ENCODE measurements around the gene DISC1.

The DISC1 gene

DNA sequence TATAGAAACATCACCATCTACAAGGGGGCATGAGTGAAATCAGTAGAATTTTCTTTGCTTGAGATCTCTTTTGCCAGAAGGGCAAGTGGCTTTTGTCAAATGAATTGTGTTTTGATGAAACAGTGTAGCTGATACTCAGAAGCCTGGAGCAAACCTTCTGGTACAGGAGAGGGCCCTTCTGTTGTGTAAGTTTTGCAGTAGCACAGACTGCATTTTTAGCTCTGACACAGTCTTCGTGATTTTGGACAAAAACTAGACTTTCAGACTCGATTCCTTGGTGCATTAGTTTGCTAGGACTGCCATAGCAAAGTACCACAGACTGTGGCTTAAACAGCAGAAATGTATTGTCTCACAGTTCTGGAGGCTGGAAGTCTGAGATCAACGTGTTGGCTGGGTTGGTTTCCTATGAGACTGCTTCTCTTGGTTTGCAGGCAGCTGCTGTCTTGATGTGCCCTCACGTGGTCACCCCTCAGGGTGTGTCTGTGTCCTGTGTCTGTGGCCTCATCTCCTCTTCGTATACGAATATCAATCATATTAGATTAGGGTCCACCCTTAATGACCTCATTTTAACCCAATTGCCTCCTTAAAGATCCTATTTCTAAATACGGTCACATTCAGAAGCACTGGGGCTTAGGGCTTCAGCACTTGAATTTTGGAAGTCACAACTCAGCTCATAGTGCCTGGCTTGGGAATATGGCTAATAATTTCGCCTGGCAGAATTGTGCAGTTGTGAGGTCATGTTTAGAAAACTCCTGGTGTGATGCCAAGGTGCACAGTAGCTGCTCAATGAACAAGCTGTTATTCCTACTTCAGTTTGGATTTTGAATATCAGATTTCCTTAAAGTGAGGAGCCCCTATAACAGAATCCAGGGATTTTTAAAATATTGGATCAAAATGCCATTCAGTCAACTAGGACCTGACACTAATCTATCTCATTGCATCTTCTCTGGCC lies 21.2 kb upstream of the DISC1 start:
- Histone ChIP-seq H3K36me3 (ENCODE audit: control insufficient read depth in 2 of 2, insufficient read depth in 2 of 2, low read length in 2 of 2) (no peaks in the 10 kb centered on the region), H3K4me1 (ENCODE audit: control insufficient read depth, insufficient read depth, low read length) (peaks cover 7% of the 10 kb centered on the region), H3K27me3 (ENCODE audit: control insufficient read depth in 1 of 2, insufficient read depth in 2 of 2, low read length in 2 of 2) (no peaks in the 10 kb centered on the region), H3K9me3 (ENCODE audit: control insufficient read depth in 2 of 2, low read length in 2 of 2) (no peaks in the 10 kb centered on the region), H3K27ac (ENCODE audit: low read length) (no peak overlapping the region), H3K9ac (ENCODE audit: low read length in 2 of 2) (no peak overlapping the region), H3K4me3 (ENCODE audit: low read length in 2 of 2) (no peak overlapping the region)

DNA sequence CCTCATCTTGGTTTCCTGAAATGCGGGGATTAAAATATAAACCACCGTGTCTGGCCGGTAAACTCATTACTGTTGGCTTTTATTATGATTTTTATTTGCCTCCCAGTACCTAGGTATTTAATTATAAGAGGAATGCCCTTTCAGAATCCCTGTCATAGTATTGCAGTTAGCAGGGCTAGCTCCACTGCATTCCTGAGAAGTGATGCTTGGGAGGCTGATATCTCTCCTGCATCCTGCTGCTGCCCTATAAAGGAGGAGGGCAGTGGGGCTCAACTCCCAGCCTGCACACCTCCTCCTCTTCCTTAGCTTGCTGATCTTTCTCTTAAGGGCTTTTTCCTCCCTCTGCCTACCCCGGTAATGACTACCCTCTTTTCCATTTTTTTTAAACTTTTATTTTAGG lies 19.9 kb upstream of the DISC1 start:
- Histone ChIP-seq H3K27me3 (ENCODE audit: control insufficient read depth in 1 of 2, insufficient read depth in 2 of 2, low read length in 2 of 2) (no peaks in the 10 kb centered on the region), H3K27ac (ENCODE audit: low read length) (no peak overlapping the region), H3K4me3 (ENCODE audit: low read length in 2 of 2) (no peak overlapping the region), H3K4me1 (ENCODE audit: control insufficient read depth, insufficient read depth, low read length) (peaks cover 4% of the 10 kb centered on the region), H3K36me3 (ENCODE audit: control insufficient read depth in 2 of 2, insufficient read depth in 2 of 2, low read length in 2 of 2) (no peaks in the 10 kb centered on the region), H3K9ac (ENCODE audit: low read length in 2 of 2) (no peak overlapping the region), H3K9me3 (ENCODE audit: control insufficient read depth in 2 of 2, low read length in 2 of 2) (no peaks in the 10 kb centered on the region)

DNA sequence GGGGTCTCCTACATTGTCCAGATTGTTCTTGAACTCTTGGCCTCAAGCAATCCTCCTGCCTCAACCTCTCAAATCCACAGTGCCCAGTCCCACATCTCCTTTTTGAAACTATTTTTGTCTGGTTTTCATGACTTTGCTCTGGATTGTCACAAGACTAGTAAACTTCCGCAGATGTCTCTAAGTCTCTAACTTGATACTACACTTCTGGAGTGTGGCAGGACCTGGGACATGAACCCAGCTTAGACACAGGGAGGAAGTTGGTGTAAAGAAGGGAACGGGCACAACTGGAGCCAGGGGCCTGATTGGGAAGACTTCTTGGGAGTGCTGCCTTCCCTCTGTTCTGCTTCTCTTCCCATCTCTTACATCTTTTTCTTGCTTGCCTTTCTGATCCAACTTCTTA lies 16.2 kb upstream of the DISC1 start:
- H3K36me3 ChIP-seq (ENCODE audit: control insufficient read depth in 2 of 2, insufficient read depth in 2 of 2, low read length in 2 of 2): no peaks in the 10 kb centered on the region
- no peak overlapping the region for H3K4me3 ChIP-seq (ENCODE audit: low read length in 2 of 2)
- no peaks in the 10 kb centered on the region for H3K9me3 ChIP-seq (ENCODE audit: control insufficient read depth in 2 of 2, low read length in 2 of 2)
- no peaks in the 10 kb centered on the region for H3K4me1 ChIP-seq (ENCODE audit: control insufficient read depth, insufficient read depth, low read length)
- H3K27ac ChIP-seq (ENCODE audit: low read length): no peak overlapping the region
- H3K27me3 ChIP-seq (ENCODE audit: control insufficient read depth in 1 of 2, insufficient read depth in 2 of 2, low read length in 2 of 2): no peaks in the 10 kb centered on the region
- no peak overlapping the region for H3K9ac ChIP-seq (ENCODE audit: low read length in 2 of 2)

DNA sequence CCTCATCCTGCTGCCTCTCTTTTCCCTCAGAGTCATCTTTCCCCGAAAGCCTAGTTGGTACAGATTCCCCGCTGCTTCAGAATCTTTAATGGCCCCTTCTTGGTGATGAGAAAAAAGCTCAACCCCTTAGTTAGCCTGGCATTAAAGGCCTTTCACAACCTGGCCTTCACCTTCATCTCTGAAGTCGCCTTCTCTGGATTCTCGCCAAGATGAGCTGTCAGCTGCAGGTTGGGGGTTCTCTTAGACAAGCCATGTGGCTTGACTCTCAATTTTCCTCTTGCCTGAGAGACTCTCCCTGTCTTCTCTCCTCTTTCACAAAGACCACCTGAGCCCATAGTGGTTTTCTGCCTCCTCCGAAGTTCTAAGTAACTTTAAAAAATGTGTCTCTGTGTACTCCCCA lies 15.5 kb upstream of the DISC1 start:
- H3K9ac ChIP-seq (ENCODE audit: low read length in 2 of 2): no peak overlapping the region
- H3K4me3 ChIP-seq (ENCODE audit: low read length in 2 of 2): no peak overlapping the region
- H3K4me1 ChIP-seq (ENCODE audit: control insufficient read depth, insufficient read depth, low read length): no peaks in the 10 kb centered on the region
- H3K36me3 ChIP-seq (ENCODE audit: control insufficient read depth in 2 of 2, insufficient read depth in 2 of 2, low read length in 2 of 2): no peaks in the 10 kb centered on the region
- H3K9me3 ChIP-seq (ENCODE audit: control insufficient read depth in 2 of 2, low read length in 2 of 2): no peaks in the 10 kb centered on the region
- no peaks in the 10 kb centered on the region for H3K27me3 ChIP-seq (ENCODE audit: control insufficient read depth in 1 of 2, insufficient read depth in 2 of 2, low read length in 2 of 2)
- no peak overlapping the region for H3K27ac ChIP-seq (ENCODE audit: low read length)

DNA sequence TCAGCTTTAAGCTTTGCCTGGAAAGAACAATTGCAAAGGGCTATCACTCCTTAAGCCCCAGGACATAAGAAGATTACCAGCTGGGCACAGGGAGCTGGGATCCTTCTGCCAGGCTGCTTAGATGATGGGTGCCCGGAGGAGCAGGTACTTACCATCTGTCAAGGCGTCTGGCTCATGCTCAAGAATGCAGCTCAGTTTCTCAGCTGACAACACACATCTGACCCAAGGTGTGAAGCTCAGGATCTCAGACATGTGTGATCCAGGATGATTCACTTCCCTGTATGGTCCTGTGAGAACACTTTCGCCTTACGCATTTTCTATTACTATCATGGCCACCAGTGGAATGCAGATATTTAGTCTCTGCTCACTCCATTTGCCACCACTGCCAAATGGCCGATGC lies 14.7 kb upstream of the DISC1 start:
- H3K9me3 ChIP-seq (ENCODE audit: control insufficient read depth in 2 of 2, low read length in 2 of 2): no peaks in the 10 kb centered on the region
- H3K9ac ChIP-seq (ENCODE audit: low read length in 2 of 2): no peak overlapping the region
- H3K27me3 ChIP-seq (ENCODE audit: control insufficient read depth in 1 of 2, insufficient read depth in 2 of 2, low read length in 2 of 2): no peaks in the 10 kb centered on the region
- no peaks in the 10 kb centered on the region for H3K36me3 ChIP-seq (ENCODE audit: control insufficient read depth in 2 of 2, insufficient read depth in 2 of 2, low read length in 2 of 2)
- no peak overlapping the region for H3K4me3 ChIP-seq (ENCODE audit: low read length in 2 of 2)
- H3K4me1 ChIP-seq (ENCODE audit: control insufficient read depth, insufficient read depth, low read length): no peaks in the 10 kb centered on the region
- H3K27ac ChIP-seq (ENCODE audit: low read length): no peak overlapping the region

DNA sequence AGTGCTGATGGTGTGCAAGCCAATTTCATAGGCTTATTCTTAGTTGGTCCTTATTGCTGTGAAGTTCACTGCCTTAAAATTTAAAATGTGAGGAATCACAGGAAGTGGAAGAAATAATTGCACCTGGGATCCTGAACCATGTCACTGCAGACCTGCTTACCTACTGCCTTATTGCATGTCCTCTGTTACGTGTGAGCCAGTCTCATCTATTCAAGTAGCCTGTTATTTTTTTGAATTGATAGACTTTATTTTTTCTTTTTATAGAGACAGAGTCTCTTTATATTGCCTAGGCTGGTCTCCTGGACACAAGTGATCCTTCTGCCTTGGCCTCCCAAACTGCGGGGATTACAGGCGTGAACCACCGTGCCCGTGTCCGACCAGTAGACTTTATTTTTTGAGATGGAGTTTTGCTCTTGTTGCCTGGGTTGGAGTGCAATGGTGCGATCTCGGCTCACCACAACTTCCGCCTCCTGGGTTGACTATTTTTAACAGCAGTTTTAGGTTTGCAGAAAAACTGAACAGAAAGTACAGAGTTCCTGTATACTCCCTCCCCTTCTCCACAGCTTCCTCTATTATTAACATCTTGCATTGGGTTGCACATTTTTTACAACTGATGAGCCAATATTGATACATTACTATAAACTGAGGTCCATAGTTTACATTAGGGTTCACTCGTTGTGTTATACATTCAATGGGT lies 14.0 kb upstream of the DISC1 start:
- no peak overlapping the region for H3K9ac ChIP-seq (ENCODE audit: low read length in 2 of 2)
- no peak overlapping the region for H3K4me3 ChIP-seq (ENCODE audit: low read length in 2 of 2)
- no peak overlapping the region for H3K27ac ChIP-seq (ENCODE audit: low read length)
- no peaks in the 10 kb centered on the region for H3K36me3 ChIP-seq (ENCODE audit: control insufficient read depth in 2 of 2, insufficient read depth in 2 of 2, low read length in 2 of 2)
- H3K4me1 ChIP-seq (ENCODE audit: control insufficient read depth, insufficient read depth, low read length): no peaks in the 10 kb centered on the region
- H3K27me3 ChIP-seq (ENCODE audit: control insufficient read depth in 1 of 2, insufficient read depth in 2 of 2, low read length in 2 of 2): no peaks in the 10 kb centered on the region
- no peaks in the 10 kb centered on the region for H3K9me3 ChIP-seq (ENCODE audit: control insufficient read depth in 2 of 2, low read length in 2 of 2)

DNA sequence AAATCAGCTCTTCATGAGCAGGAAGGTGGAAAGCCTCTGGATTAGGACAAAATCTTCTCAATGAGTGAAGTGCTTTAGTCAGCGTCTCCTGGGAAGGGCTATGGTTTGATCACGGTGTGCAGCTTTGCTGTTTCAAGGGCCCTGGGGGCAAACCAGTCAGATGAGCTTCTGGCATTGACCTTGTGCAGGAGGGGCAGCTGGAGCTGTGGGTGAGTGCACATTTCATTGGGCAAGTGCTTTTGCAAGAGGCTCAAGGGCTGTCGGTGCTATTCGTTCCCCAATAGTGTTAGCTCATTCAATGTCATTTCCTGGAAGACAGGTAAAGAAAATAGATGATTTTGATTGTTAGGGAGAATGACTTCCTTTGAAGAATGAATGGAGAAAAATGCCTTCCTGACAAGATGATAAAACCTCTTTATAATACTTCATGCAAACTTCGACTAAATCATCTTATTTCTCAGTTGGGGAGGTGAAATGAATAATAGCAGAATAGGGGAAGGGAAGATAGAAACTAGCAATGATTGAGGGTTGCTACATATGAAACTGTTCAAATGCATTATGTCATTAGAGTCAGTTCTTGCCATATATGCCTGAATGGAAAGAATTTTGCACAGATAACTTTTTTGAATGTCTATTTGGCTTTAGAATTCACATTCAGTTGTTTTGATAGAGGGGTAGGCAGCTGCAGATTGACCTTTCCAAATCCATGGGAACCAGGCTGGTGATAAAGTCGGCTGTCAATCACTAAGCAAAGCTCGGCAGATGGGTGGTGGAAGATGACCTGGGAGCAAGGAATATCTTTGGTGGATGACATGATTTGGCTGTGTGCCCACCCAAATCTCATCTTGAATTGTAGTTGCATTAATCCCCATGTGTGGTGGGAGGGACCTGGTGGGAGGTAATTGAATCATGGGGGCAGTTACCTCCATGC lies 12.9 kb upstream of the DISC1 start:
- Histone ChIP-seq H3K36me3 (ENCODE audit: control insufficient read depth in 2 of 2, insufficient read depth in 2 of 2, low read length in 2 of 2) (no peaks in the 10 kb centered on the region), H3K9me3 (ENCODE audit: control insufficient read depth in 2 of 2, low read length in 2 of 2) (no peaks in the 10 kb centered on the region), H3K27me3 (ENCODE audit: control insufficient read depth in 1 of 2, insufficient read depth in 2 of 2, low read length in 2 of 2) (no peaks in the 10 kb centered on the region), H3K9ac (ENCODE audit: low read length in 2 of 2) (no peak overlapping the region), H3K27ac (ENCODE audit: low read length) (no peak overlapping the region), H3K4me3 (ENCODE audit: low read length in 2 of 2) (no peak overlapping the region), H3K4me1 (ENCODE audit: control insufficient read depth, insufficient read depth, low read length) (no peaks in the 10 kb centered on the region)

DNA sequence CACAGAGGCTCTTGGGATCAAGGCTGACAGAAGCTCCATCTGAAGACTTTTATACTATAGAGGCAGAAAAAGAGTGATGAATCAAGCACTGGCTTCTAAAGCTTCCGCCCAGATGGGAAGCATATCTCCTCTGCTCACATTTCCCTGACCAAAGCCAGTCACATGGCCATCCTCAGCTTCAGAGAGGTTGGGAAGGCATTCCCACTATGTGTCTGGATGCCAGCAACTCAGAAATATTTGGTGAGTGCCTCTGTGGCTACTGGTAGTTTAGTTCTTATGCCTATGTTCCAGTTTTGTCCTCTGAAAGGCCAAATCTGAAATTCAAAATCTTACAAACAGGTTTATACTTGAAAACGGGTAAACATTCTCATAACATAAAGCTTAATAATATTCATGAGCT lies 9.9 kb upstream of the DISC1 start:
- no peaks in the 10 kb centered on the region for H3K27me3 ChIP-seq (ENCODE audit: control insufficient read depth in 1 of 2, insufficient read depth in 2 of 2, low read length in 2 of 2)
- H3K9ac ChIP-seq (ENCODE audit: low read length in 2 of 2): no peak overlapping the region
- no peaks in the 10 kb centered on the region for H3K9me3 ChIP-seq (ENCODE audit: control insufficient read depth in 2 of 2, low read length in 2 of 2)
- H3K4me1 ChIP-seq (ENCODE audit: control insufficient read depth, insufficient read depth, low read length): no peaks in the 10 kb centered on the region
- no peak overlapping the region for H3K4me3 ChIP-seq (ENCODE audit: low read length in 2 of 2)
- no peak overlapping the region for H3K27ac ChIP-seq (ENCODE audit: low read length)
- no peaks in the 10 kb centered on the region for H3K36me3 ChIP-seq (ENCODE audit: control insufficient read depth in 2 of 2, insufficient read depth in 2 of 2, low read length in 2 of 2)

DNA sequence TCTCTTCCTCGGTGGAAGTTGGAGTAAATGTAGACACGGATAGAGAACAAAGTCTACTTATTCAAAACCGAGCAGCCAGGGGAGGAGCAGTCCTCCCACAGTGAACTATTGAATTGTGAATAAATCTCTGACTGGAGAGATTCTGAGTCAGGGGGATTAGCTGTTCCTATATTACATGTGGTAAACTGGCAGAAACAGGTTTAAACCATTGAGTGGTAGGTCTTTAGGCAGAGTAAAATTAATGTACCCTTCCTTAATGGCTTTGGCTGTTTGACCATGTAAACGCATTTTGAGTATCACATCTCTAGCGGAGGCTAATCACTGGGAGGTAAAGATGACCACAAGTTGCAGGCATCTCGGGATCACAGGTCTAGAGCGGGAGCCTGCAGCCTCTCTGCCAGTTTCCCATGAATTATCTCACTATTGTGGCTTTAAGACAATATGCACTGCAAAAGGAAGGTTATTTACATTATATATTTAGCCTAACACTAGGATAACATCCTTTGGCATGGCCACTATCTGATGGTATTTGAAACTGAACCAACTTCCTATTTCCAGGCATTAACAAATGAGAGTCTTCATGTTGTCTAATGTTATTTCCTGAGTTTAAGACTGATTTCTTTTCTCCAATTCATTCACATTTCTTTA lies 7.9 kb upstream of the DISC1 start:
- no peak overlapping the region for H3K9ac ChIP-seq (ENCODE audit: low read length in 2 of 2)
- H3K9me3 ChIP-seq (ENCODE audit: control insufficient read depth in 2 of 2, low read length in 2 of 2): no peaks in the 10 kb centered on the region
- H3K4me1 ChIP-seq (ENCODE audit: control insufficient read depth, insufficient read depth, low read length): no peaks in the 10 kb centered on the region
- peaks cover 0 to 6% of the 10 kb centered on the region in 2 donors for H3K27me3 ChIP-seq (ENCODE audit: control insufficient read depth in 1 of 2, insufficient read depth in 2 of 2, low read length in 2 of 2)
- H3K4me3 ChIP-seq (ENCODE audit: low read length in 2 of 2): no peak overlapping the region
- no peaks in the 10 kb centered on the region for H3K36me3 ChIP-seq (ENCODE audit: control insufficient read depth in 2 of 2, insufficient read depth in 2 of 2, low read length in 2 of 2)
- no peak overlapping the region for H3K27ac ChIP-seq (ENCODE audit: low read length)

DNA sequence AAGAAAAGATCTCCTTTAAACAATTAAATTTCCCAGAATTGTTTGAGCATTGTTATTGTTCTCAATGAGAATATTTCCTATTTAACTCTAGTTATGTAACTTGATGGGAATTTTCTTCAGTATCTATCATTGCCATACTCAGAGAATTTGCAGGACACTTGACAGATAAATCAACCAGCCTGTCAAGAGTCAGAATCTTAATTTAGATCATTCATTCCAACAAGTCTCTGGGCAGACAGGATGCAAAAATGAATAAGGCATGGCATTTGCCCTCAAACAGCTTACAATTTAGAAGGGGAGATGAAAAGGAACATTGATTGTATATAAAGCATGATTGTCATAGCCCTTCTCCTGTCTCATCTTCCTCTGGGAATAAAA lies 7.3 kb upstream of the DISC1 start:
- H3K9me3 ChIP-seq (ENCODE audit: control insufficient read depth in 2 of 2, low read length in 2 of 2): no peaks in the 10 kb centered on the region
- no peaks in the 10 kb centered on the region for H3K4me1 ChIP-seq (ENCODE audit: control insufficient read depth, insufficient read depth, low read length)
- H3K36me3 ChIP-seq (ENCODE audit: control insufficient read depth in 2 of 2, insufficient read depth in 2 of 2, low read length in 2 of 2): no peaks in the 10 kb centered on the region
- peaks cover 0 to 6% of the 10 kb centered on the region in 2 donors for H3K27me3 ChIP-seq (ENCODE audit: control insufficient read depth in 1 of 2, insufficient read depth in 2 of 2, low read length in 2 of 2)
- H3K9ac ChIP-seq (ENCODE audit: low read length in 2 of 2): no peak overlapping the region
- no peak overlapping the region for H3K4me3 ChIP-seq (ENCODE audit: low read length in 2 of 2)
- no peak overlapping the region for H3K27ac ChIP-seq (ENCODE audit: low read length)

Measured in stomach smooth muscle (tissue), 2 donors.